NCI-H2196 (cell line): Measurements from ENCODE around the gene SSR4.

ENCODE experiments used
- DNase-seq: peaks from one replicate; lab custom pipeline; 2025; ENCODE audit not compliant: unreplicated experiment; lab: John Stamatoyannopoulos, UW

Gene SSR4

DNA sequence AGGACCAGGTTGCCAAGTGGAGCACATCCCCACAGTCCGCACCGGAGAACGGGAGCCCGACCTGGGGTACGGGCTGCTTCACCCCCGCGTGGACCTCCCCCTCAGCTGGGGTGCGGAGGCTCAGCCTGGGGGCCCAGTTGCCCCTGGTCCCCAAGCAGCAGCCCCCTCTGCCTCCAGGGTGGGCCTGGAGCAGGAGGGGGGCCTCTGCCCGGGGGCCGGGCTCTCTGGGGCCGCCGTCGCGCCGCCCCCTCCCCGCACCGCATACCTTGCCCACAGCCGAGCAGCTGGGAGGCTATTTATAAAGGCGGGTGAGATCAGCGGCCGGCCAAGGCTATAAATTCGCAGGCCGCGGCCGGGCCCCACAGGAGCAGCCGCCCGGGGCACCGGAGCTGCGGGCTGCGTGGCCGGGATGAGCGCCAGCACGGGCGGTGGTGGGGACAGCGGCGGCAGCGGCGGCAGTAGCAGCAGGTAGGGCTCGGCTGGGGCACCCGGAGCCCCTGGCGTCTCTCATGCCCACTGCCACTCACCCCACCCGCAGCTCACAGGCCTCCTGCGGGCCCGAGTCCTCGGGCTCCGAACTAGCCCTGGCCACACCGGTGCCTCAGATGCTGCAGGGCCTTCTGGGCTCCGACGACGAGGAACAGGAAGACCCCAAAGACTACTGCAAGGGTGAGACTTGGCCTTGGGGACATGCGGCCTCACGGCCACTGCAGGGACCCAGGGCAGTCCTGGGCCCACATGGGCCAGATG lies 13.6 kb upstream of the SSR4 start, which contains the start of gene SRPK3:
SRPK3 (plus strand) TSS at position 364 of the 750 bp plus-strand sequence; CDS start at position 410, 46 bp downstream.
- DNase-seq = no peak

DNA sequence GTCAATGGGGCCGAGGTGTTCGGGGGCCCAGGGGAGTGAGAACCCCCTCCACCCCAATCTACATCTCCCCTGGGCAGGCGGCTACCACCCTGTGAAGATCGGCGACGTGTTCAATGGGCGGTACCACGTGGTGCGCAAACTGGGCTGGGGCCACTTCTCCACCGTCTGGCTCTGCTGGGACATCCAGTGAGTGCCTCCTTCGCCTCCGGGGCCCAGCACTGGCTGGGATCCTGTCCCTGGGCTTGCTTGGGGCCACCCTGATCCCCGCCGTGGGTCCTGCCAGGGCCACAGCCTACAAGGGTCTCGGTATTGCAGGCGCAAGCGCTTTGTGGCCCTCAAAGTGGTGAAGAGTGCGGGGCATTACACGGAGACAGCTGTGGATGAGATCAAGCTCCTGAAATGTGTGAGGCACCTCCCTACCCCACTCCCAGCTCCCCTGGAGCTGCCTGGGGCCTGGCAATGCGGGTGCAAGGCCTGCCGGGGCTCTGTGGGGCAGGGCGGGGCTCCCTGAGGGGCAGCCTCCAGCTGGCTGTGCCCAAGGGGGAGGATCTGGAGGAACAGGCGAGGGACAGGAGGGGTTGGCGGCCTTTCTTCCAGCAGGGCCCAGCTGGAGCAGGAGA lies 12.9 kb upstream of the SSR4 start:
- no peak for DNase-seq

DNA sequence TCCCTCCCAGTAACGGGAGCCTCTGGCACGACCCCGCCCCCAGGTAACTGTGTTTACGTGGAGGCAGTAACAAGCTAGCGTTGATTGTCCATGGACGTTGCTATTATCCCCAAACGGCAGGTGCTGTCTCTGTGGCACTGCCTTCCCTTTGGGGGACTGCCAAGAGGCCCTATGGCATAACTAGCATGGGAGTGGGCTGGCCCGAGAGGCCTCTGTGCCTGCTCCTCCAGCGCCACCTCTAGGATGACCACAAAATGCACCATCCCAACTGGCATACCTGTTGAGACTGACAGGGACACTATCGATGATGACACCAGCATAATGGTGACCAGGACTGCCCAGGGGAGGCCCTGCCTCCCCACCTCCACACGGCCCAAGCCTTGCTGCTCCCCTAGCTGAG lies 12.2 kb upstream of the SSR4 start:
- peak; percentile 84 for DNase-seq

DNA sequence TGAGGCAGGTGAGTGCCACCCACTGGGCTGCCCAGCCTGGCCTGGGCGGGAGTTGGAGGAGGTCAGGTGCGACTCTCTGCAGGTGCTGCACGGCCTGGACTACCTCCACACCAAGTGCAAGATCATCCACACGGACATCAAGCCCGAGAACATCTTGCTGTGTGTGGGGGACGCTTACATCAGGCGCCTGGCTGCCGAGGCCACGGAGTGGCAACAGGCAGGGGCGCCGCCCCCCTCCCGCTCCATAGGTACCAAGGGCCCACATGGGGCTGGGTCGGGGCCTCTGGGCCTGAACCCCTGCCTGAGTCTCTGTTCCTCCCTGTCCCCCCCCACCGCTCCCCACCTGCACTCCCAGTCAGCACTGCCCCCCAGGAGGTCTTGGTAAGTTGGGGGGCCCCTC lies 11.6 kb upstream of the SSR4 start:
- DNase-seq = no peak

DNA sequence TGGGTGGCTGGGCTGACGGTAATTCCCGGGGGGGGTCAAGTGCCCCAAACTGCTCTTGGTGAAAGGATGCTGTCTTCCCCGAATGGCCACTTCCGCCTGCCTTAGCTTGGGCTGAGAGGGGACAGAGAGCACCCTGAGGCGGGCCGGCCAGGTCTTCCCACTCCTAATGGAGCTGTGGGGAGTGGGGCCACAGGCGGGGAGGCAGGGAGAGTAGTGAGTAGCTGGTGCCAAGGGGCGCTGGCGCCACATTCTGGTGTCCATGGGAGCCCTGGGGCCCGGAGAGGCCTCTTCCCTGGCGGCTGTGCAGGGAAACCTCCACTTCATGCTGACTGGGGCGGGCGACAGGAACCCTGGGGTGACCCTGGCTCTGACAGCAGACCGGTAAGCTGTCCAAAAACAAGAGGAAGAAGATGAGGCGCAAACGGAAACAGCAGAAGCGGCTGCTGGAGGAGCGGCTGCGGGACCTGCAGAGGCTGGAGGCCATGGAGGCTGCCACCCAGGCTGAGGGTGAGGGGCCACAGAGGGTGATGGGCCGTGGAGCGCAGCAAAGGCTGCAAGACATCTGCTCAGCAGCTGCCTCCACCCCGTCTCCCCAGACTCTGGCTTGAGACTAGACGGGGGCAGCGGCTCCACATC lies 11.0 kb upstream of the SSR4 start:
- no peak for DNase-seq

DNA sequence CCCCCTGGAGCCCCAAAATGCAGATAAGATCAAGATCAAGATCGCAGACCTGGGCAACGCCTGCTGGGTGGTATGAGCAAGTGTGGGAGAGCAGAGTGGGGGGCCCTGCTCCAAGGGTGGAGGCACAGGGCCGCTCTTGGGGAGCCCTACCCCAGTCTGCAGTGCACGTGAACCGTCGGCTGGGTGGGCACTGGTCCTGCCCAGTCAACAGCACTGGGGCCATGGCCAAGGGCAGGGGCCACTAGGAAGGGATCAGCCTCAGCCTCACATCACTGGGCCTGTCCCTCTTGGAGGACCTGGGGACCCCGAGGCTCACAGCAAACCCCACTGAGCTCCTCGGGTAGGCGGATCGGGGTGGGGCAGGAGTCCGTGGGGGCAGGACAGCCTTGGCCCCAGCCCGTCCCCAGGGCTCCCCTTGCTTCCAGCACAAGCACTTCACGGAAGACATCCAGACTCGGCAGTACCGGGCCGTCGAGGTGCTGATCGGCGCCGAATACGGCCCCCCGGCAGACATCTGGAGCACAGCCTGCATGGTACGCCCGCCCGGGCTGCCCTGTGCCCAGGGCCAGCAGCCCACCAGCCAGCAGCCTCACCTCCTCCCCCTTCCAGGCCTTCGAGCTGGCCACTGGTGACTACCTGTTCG lies 10.0 kb upstream of the SSR4 start:
- no peak for DNase-seq

DNA sequence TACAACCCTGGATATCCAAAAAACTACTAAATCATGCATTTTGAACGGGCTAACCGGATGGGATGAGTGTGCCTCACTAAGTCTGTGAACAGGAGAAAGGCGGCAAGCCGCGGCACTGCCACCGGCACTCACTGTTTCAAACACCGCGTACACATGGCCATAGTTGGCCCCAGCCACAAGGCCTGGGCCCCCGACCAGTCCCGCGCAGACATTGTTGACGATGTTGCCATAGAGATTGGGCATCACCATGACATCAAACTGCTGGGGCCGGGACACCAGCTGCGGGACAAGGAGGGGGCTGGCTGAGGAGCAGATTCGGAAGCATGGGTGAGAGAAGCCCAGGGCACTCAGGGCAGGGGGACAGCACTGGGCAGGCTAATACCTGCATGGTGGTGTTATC lies 7.8 kb upstream of the SSR4 start:
- DNase-seq = no peak

DNA sequence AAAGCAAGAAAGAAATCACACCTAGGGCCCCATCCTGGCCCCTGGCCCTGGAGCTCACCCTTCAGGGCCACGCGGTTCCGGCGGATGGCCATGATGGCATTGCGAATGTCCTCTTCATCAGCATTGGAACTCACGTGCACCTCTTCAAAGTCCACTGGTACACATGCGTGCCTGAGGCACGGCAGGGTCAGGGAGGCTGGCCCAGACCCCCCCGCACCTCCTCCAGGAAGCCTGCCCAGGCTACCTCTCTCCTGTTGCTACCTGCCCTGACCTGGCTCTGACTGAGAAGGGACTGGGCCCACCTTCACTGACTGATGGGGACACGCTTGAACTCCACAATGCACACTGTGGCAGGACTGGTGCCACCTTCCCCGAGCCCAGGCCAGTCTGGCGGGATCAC lies 4.8 kb upstream of the SSR4 start:
- DNase-seq = no peak

DNA sequence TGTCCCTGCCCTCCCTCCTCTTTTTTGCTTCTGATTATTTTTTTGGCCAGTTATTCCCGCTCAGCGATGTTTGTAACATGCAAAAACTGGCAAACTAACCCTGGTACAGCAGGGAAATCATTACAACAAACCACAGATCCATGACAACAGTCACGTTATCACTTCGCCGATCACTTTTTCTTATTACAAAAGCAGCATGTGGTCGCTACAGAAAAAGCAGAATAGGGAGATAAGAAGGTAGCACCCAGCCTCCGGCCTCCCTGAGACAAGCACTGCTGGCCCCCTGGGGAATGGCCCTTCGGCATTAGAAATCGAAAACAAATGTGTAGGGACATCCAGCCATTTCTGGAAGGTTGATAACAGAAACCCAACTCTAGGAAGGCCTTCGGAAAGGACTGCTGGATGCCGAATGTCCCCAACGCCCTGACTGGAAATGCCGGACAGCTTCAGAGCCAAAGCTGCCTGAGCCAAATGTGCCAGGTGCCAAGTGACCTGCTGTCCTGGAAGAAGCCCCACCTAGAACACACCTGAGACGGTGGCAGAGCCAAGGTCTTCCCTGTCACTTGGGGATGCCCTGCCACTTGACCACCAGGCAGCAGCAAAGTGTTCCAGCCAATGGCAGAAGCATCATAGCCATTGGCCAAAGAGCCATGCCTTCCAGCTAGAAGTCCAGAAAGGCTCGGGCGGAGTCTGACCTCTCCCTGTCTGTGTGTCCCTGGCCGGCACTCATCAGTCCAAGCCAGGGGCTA lies 3.2 kb upstream of the SSR4 start:
- DNase-seq = no peak

DNA sequence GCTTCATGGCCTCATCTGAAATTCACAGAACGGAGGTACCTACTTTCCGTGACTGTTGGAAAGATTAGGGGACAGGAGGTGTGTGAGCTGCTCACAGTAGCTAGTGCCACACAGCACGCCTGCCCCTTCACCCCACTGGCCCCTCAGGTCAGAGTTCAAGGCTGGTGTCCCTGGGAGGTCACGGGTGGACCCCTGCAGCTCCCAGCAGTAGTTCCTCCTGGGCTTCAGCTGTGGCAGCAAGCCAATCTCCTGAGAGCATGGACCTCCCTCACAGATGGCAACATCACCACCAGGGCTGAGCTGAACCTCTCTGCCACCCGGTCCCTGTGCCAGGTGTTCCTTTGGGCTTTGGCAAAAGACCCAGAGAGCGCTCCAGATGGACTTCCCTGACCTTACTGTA lies 2.1 kb upstream of the SSR4 start:
- DNase-seq = no peak

DNA sequence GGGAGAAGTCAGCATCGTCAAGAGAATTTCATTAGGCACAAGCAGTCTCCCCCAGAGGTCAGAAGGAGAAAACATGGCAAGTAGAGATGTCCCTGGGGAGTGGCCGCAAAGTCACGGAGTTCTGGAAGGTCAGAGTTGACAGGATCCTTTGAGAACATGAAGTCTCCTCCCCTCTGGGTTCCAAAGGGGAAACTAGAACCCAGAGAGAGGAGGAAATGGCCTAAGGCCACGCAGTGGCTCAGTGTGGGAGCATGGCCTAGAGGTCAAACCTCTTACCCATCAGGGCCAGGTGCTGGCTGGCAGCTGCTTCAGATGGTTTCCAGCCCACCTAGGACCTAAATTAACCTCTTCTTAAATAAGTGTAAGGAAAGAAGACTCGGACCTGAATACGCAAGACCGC lies 1.2 kb upstream of the SSR4 start:
- DNase-seq = no peak

DNA sequence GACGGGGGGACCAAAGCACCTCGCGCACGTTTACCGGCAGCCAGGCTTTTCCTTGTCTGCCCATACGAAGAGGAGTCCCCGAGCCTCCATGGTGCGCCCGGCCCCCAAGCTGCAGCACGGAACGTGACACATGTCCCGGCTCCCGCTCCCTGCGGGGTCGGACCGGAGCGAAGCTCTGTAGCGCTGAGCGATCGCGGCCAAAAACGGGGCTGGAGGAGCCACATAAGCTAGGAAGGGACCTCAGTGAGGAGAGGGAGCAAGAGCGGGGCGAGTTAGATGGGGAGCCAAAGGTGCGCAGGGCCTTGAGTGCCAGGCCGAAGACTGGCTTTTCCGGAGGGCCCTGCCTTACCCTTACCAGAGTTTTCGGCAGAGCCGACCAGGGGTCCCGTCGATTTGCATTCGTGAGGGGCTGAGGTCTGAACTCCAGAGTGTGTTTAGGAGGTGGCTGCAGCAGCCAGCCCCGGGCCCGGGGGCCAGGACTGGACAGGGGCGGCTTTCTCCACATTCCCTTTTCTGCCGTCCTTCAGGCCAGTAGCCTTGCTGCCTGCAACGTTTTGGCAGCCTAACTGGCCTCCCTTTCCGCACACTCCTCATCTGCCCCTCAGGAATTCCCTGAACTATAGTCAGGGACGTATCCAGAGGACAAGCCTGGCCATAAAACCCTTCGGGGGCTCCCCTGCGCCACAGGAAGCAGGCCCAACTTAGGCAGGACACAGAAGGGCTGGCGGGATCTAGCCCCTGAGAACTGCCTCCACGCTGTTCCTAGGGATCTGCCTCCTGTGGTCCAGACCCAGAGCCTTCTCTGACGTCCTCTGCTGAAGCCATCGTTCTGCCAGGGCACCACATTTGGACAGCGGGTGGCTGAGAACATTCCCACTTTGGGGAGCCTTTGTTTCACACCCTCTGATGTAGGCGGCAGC lies 689 bp downstream of the SSR4 start:
- no peak for DNase-seq

DNA sequence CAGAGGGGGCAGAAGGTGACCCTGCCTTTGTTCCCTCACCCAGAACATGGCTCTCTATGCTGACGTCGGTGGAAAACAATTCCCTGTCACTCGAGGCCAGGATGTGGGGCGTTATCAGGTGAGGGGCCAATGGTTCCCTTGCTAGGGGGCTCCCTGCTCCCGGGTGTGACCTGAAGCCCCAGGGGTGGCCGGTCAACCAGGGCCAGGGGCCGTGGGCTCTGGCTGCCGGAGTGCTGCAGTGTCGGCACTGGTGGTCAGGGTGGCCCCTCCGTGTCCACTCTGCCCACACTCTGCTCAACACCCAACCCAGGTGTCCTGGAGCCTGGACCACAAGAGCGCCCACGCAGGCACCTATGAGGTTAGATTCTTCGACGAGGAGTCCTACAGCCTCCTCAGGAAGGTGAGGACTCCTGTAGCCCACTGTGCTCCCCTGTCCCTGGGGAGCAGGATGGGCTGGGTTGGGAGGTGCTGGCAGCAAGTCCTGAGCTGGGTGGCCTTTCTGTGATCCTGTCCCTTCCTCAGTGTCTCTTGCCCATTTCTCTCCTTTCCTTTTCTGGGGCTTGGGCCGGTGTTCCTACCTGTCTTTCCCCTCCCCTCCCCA lies 3.0 kb downstream of the SSR4 start:
- no peak for DNase-seq

DNA sequence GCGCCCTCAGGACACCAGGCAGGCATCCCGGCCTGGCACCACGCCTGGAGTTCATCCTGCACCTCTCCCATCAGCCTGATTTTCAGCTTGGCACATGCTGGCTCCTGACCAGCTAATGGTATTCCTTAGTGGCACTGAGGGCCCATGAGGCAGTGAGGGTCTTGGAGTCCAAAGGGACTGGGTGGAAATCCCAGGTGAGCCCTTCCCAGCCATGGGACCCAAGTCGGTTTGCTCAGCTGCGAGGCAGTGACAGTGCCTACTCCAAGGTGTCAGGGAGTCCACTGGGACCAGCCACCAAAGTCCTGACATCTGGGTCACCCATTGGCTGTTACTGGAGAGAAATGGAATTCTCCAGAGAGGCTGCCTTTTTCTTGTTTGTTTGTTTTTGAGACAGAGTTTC lies 4.9 kb downstream of the SSR4 start:
- no peak for DNase-seq

DNA sequence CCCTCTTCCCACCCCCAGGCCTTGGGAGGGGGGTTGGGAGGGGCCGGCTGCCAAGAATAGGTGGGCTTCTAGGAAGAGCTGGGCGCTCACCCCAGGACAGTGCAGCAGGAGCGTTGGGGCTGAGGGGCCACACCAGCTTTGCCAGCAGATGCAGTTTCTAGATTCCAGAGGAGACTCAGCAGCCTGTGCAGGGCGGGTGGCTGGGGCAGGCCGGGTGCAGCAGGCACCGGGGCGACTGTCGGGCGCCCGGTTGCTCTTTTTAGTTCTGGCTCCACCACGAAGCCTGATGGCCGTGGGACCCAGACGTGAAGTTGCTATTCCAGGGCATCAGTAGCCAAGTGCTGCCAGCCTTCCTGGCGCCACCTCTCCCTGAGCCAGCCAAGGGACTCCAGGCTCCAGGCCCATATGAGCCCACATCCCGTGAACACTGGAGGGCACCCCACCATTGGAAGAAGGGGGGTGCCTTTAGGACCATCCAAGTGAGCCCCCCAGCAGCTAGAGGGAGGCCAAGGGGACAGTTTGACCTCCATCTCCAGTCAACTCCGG lies 5.8 kb downstream of the SSR4 start:
- DNase-seq = no peak

DNA sequence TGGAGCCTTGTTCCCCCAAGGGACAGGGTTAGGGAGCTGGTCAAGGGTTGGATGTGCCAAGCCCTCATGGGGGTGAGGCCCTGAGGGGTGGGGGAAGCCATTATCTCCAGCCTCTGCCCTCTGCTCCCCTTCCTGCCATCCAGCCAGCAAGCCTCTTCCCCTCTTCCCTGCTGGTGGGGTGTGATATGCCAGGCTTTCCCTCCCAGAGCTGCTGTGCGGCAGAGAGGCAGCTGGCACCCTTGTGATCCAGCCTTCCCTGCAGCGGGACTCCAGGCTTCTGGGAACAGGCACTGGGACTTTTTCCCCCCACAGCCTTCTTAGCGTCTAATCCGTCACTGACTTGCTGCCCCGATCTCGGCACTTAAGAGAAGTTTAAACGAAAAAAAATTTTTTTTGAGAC lies 6.3 kb downstream of the SSR4 start:
- DNase-seq = no peak

DNA sequence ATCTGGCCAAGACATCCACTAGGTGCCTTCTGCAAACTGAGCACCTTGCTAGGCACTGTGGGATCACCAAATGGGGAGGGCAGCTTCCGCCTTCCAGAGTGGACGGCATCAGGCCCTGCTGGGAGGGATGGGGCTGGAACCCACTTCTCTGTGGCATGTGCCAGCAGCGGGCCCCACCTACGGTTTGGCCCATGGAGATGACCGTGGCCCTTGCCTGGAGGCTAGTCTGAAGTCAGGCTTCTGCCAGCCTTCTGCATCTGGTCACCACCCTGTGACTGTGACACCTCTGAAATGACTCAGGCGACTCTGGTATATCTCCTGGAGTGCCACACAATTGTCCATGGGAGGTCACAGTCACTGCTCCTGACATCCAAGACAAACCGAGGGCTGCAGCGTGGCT lies 7.2 kb downstream of the SSR4 start:
- DNase-seq = no peak

DNA sequence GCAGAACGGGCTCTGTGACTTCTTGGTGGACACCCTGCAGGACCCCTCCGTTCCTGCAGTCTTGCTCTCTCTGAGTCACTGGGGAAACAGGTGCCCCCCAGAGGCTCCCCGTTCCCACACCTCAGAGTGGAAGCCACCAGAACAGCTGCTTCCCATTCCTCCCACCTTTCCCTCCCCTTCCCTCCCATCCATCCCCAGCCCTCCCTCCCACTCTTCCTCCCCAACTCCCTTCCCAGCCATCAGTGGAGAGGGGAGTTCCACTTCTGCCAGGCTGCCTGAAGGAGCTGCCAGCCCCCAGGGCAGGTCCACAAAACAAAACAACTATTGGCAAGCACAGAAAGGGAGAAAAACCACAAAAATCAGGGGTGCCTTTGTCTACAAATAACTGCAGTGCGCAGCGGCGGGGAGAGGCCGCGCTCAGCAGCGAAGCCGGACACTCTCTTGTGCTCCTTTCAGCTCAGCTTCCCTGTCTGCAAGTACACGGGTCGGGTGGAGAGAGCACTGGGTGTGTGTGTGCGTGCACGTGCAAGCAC lies 8.1 kb downstream of the SSR4 start:
- no peak for DNase-seq
